ENCODE measurements around the gene LCP2. TPM values are rescaled to one million over a fixed set of nuclear protein-coding genes. Genes with fewer than 3 reads are reported as not detected.
"Not testable (repeated sequence)": the region's sequence is repeated elsewhere in the genome, so short reads cannot be mapped to it uniquely, and the experiment has no call there.

Gene LCP2
- total RNA-seq, 4 donors from 2014 or later: 27.5 to 53.8 (median 47.3) TPM

DNA sequence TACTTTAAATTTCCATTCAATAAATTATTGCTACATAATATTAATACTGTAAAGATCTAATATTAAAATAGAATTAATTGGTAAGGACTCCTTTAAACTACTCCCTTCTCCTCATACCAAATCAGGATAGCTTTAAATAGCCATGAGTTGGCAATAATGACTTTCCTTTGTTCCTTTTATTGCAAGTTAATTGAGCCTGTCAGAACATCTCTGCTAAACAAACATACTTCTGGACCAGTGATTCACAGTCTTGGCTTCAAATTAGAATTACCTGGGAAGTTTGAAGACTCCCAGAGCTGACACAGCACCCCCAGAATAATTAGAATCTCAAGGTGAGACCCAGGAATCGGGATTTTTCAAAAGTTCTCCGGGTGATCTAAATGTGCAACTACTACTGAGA, 46.1 kb downstream of the LCP2 start:
- H3K4me3 ChIP-seq: no peak overlapping the region
- H3K27ac ChIP-seq: peak overlapping the region; percentile 14 to 73 (median 50)
- H3K9me3 ChIP-seq: no peaks in the 10 kb centered on the region
- WGBS, 2 donors: 61 to 71% methylated on average over 2 of the region's 2 CpGs
- TF ChIP-seq POLR2A (IDR thresholded peaks at IDR 0.05) (no peak), EP300 (IDR thresholded peaks at IDR 0.05) (no peak)
- TF ChIP-seq, protein P1, sequence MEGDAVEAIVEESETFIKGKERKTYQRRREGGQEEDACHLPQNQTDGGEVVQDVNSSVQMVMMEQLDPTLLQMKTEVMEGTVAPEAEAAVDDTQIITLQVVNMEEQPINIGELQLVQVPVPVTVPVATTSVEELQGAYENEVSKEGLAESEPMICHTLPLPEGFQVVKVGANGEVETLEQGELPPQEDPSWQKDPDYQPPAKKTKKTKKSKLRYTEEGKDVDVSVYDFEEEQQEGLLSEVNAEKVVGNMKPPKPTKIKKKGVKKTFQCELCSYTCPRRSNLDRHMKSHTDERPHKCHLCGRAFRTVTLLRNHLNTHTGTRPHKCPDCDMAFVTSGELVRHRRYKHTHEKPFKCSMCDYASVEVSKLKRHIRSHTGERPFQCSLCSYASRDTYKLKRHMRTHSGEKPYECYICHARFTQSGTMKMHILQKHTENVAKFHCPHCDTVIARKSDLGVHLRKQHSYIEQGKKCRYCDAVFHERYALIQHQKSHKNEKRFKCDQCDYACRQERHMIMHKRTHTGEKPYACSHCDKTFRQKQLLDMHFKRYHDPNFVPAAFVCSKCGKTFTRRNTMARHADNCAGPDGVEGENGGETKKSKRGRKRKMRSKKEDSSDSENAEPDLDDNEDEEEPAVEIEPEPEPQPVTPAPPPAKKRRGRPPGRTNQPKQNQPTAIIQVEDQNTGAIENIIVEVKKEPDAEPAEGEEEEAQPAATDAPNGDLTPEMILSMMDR (IDR thresholded peaks at IDR 0.05): no peak
- H3K36me3 ChIP-seq: no peaks in the 10 kb centered on the region
- no peak for DNase-seq (ENCODE audit: low spot score in 2 of 2)
- H3K4me1 ChIP-seq: peaks cover 0 to 52% (median 12%) of the 10 kb centered on the region in 4 donors
- H3K27me3 ChIP-seq: no peaks in the 10 kb centered on the region

DNA sequence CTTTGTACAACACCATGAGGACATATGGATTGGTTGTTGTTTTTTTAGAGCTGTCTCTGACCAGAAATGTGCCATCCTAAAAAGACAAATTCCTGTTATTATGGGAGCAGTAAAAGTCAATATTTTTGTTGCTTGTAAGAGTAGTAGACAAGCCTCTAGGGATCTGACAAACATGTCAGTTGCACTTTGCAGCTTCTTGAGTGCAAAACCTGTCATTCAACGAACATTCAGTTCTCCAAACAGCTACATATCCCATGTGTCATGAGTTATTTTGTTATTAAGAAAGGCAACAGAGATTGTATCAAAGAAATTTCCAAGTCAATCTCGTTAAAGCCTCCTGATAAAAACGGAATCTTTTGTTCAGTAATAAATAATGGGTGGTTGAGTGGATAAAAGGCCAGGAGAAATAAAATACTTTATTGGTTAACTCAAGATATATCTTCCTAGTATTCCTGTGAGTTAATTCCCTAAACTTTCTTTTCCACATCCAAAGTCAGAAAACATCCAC, 46.7 kb downstream of the LCP2 start:
- H3K9me3 ChIP-seq: no peaks in the 10 kb centered on the region
- H3K27me3 ChIP-seq: no peaks in the 10 kb centered on the region
- no peak overlapping the region for H3K4me3 ChIP-seq
- H3K27ac ChIP-seq: peak overlapping the region; percentile 8 to 73 (median 33)
- H3K36me3 ChIP-seq: no peaks in the 10 kb centered on the region
- WGBS, 2 donors: 48 to 54% methylated on average over 3 of the region's 3 CpGs
- TF ChIP-seq POLR2A (IDR thresholded peaks at IDR 0.05): no peak
- peak in 1 of 2 donors; percentile 70 for TF ChIP-seq EP300 (IDR thresholded peaks at IDR 0.05)
- TF ChIP-seq, protein P1 (IDR thresholded peaks at IDR 0.05): no peak
- DNase-seq (ENCODE audit: low spot score in 2 of 2): no peak
- H3K4me1 ChIP-seq: peaks cover 0 to 55% (median 12%) of the 10 kb centered on the region in 4 donors

DNA sequence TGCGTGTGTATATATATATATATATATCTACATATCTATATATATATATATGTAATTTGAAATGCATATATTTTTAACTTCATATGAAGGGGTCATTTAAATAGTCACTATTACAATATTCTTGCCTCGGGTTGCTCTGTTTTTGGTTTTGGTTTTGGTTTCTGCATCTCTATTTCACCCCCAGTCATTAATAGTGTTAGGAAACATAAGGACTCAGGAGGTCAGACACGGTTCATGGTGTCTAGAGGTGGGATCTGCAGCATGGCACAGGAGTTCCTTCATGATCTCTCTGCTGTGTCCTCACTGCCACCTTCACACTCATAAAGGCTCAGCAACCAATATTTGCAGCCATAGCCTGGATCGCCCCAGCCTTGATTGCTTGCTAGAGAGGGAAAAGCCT, 48.2 kb downstream of the LCP2 start:
- 82 to 86% methylated on average over 4 of the region's 4 CpGs for WGBS, 2 donors
- Histone ChIP-seq H3K36me3 (no peaks in the 10 kb centered on the region), H3K4me1 (peaks cover 0 to 55% (median 12%) of the 10 kb centered on the region in 4 donors), H3K4me3 (no peak overlapping the region), H3K9me3 (no peaks in the 10 kb centered on the region), H3K27me3 (no peaks in the 10 kb centered on the region), H3K27ac (peak overlapping the region in 1 of 4 donors; percentile 73)
- TF ChIP-seq POLR2A (IDR thresholded peaks at IDR 0.05): no peak
- no peak for TF ChIP-seq EP300 (IDR thresholded peaks at IDR 0.05)
- TF ChIP-seq, protein P1 (IDR thresholded peaks at IDR 0.05): no peak
- DNase-seq (ENCODE audit: low spot score in 2 of 2): no peak

DNA sequence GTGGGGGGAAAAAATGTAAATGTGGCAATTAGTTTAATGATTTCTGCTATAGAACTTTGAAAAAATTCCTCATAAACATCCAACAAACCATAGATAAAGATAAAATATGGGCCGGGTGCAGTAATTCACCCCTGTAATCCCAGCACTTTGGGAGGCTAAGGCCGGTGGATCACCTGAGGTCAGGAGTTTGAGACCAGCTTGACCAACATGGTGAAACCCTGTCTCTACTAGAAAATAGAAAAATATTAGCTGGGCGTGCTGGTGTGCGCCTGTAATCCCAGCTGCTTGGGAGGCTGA, 48.7 kb downstream of the LCP2 start:
- 70 to 96% methylated on average over 4 of the region's 4 CpGs for WGBS, 2 donors
- H3K9me3 ChIP-seq; H3K27ac ChIP-seq; H3K4me3 ChIP-seq; H3K27me3 ChIP-seq; DNase-seq (ENCODE audit: low spot score in 2 of 2); H3K36me3 ChIP-seq: not testable (repeated sequence)
- peaks cover 0 to 52% (median 10%) of the 10 kb centered on the region in 4 donors for H3K4me1 ChIP-seq

DNA sequence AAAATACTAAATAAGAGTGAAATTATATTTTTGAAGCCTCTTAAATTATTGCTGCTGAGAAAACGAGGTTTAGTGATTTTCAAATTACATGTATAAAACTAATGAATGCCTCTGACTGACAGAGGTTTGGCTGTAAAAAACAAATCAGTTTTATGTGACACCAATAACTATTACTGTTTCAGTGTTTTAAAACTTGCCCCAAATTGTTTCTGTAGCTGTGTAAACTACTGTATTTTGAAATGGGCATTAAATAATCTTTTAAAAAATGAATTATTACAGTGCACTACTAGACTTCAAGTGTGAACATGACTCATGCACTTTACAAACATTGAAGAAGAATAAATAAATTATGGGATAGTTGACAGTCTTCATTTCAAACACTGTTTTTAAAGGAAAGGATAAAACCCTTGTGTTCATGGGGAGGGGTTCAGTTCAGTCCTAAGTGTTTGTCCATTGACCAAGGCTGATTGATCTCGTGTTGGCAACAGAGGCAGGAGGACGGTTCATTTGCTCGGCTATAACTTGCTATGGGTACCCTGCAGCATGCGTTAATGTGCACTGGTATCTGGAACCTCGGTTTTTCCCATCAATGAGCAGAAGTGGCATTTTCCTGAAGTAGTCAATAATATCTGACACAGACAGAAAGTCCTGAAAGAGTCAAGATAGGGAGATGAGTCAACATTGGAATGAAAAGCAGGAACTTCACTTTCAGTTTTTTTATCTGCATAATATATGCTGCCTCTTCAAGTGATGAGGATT, 49.2 kb downstream of the LCP2 start:
- TF ChIP-seq, protein P1 (IDR thresholded peaks at IDR 0.05): no peak
- TF ChIP-seq EP300 (IDR thresholded peaks at IDR 0.05): no peak
- TF ChIP-seq POLR2A (IDR thresholded peaks at IDR 0.05): no peak
- H3K36me3 ChIP-seq: no peaks in the 10 kb centered on the region
- peak overlapping the region in 2 of 4 donors; percentile 55 to 66 for H3K27ac ChIP-seq
- H3K4me3 ChIP-seq: no peak overlapping the region
- no peak for DNase-seq (ENCODE audit: low spot score in 2 of 2)
- no peaks in the 10 kb centered on the region for H3K27me3 ChIP-seq
- 80 to 83% methylated on average over 6 of the region's 6 CpGs for WGBS, 2 donors
- H3K4me1 ChIP-seq: peaks cover 0 to 49% (median 7%) of the 10 kb centered on the region in 4 donors
- H3K9me3 ChIP-seq: no peaks in the 10 kb centered on the region

Measured in tibial nerve (tissue), 4 donors.